KMS-11 (cell line): ENCODE measurements around the gene ASIC3.

ENCODE experiments used
- H2AFZ ChIP-seq: fragments of 200-600 bp; sonication (generic); 2 replicates; pipeline ENCODE4 v1.6.1; 2016; ENCODE audit warnings: antibody characterized with exemption, mixed run types, low read depth
- H3K27ac ChIP-seq: fragments of 200-600 bp; sonication (generic); 2 replicates; pipeline ENCODE4 v1.6.1; 2016; ENCODE audit warnings: mild to moderate bottlenecking, mixed run types
- H3K27me3 ChIP-seq: fragments of 200-600 bp; sonication (generic); 2 replicates; pipeline ENCODE4 v1.6.1; 2017; ENCODE audit warnings: mild to moderate bottlenecking, low read depth, mixed run types, moderate library complexity; ENCODE audit not compliant: insufficient read depth
- H3K36me3 ChIP-seq: fragments of 200-600 bp; sonication (generic); 2 replicates; pipeline ENCODE4 v1.6.1; 2017; ENCODE audit warnings: mild to moderate bottlenecking, mixed run types; ENCODE audit not compliant: insufficient read depth
- H3K4me1 ChIP-seq: fragments of 200-600 bp; sonication (generic); 2 replicates; pipeline ENCODE4 v1.6.1; 2016; ENCODE audit warnings: mild to moderate bottlenecking, low read depth, mixed run types; ENCODE audit not compliant: poor library complexity, severe bottlenecking
- H3K4me2 ChIP-seq: fragments of 200-600 bp; sonication (generic); 2 replicates; pipeline ENCODE4 v1.7.0; 2016; ENCODE audit warnings: mild to moderate bottlenecking, mixed run types
- H3K4me3 ChIP-seq: fragments of 200-600 bp; sonication (generic); IDR thresholded peaks from 2 replicates; pipeline ENCODE4 v1.6.1; 2017; ENCODE audit warnings: low read depth, low read length, mixed read lengths; ENCODE audit not compliant: insufficient read depth
- H3K79me2 ChIP-seq: fragments of 200-600 bp; sonication (generic); 2 replicates; pipeline ENCODE4 v1.6.1; 2016; ENCODE audit warnings: low read depth, mixed run types; ENCODE audit not compliant: insufficient read depth
- H3K9ac ChIP-seq: fragments of 200-600 bp; sonication (generic); 2 replicates; pipeline ENCODE4 v1.6.1; 2016; ENCODE audit warnings: mild to moderate bottlenecking, mixed run types
- H4K20me1 ChIP-seq: fragments of 200-600 bp; sonication (generic); 2 replicates; pipeline ENCODE4 v1.6.1; 2016; ENCODE audit warnings: mild to moderate bottlenecking, mixed run types; ENCODE audit not compliant: insufficient read depth
- CTCF ChIP-seq: fragments of 200-600 bp; sonication (generic); conservative IDR thresholded peaks from 2 replicates; pipeline ENCODE4 v1.6.1; 2017; ENCODE audit warnings: low read depth, mild to moderate bottlenecking, antibody characterized with exemption, low read length, moderate library complexity, mixed read lengths

Gene ASIC3

GRCh38 chr7:151017953-151018420, 30.3 kb upstream of the ASIC3 start:
- peak; percentile 95 for TF ChIP-seq CTCF
- Histone ChIP-seq H3K4me1 (peaks cover 18% of the 10 kb centered on the region), H3K27me3 (peaks cover 30% of the 10 kb centered on the region), H2AFZ (peak overlapping the region; percentile 76), H3K79me2 (no peaks in the 10 kb centered on the region), H3K9ac (peak overlapping the region; percentile 33; the same call in 1 of the 2 replicates), H3K4me3 (no peak overlapping the region), H3K27ac (no peak overlapping the region), H4K20me1 (no peaks in the 10 kb centered on the region), H3K36me3 (no peaks in the 10 kb centered on the region), H3K4me2 (peak overlapping the region; percentile 66)

DNA sequence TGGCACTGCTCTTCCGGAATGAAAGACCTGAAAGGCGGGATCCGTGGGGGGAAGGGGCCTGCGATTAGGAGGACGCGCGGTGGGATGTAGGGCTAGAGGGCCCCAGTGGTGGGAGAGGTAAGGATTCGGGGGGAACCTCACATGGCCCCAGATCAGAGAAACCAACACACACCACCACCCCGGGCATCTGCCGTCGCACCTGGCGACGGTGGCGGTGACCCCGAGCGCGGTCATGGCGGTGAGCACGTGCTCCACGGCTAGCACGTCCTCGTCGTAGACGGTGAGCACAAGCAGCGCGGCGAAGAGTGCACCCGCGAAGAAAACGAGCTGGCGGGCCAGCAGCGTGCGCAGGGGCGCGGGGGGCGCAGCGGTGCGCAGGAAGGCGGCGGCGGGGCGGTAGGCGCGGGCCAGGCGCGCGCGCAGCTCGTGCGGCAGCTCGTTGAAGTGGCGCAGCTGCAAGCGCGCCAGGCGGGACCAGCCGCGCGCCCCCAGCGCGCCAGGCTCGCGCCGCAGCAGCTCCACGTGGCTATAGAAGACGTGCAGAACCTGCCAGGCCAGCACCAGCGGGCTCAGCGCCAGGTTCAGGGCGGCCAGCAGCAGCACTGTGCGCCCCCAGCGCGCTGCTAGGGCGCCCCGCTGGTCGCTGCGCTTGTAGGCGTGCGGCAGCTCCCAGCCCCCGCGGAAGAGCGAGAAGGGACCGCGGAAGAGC, 29.8 kb upstream of the ASIC3 start:
- peaks cover 12% of the 10 kb centered on the region for H3K4me1 ChIP-seq
- peak overlapping the region; percentile 76 for H2AFZ ChIP-seq
- H3K4me2 ChIP-seq = peak overlapping the region; percentile 66
- peak; percentile 30; the same call in 1 of the 2 replicates for TF ChIP-seq CTCF
- H3K36me3 ChIP-seq = no peaks in the 10 kb centered on the region
- no peaks in the 10 kb centered on the region for H3K79me2 ChIP-seq
- H3K9ac ChIP-seq = peak overlapping the region; percentile 33; the same call in 1 of the 2 replicates
- peaks cover 30% of the 10 kb centered on the region for H3K27me3 ChIP-seq
- H3K27ac ChIP-seq = no peak overlapping the region
- H3K4me3 ChIP-seq = no peak overlapping the region
- no peaks in the 10 kb centered on the region for H4K20me1 ChIP-seq

DNA sequence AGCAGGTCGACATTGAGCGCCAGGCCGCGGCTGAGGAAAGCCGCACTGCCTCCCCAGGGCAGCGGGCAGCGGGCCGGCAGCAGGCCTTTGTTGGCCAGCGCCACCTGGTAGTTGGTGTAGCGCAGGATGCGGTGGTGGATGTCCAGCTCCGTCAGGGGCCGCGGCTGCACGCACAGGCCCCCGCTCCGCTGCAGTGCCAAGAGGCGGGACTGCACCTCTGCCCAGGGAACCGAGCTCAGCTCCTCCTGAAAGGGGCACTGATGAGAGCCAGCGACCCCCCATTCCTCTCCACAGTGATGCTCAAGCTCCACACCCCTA, 29.2 kb upstream of the ASIC3 start:
- H3K4me2 ChIP-seq = no peak overlapping the region
- peaks cover 10% of the 10 kb centered on the region for H3K4me1 ChIP-seq
- TF ChIP-seq CTCF = no peak
- H3K36me3 ChIP-seq = no peaks in the 10 kb centered on the region
- no peak overlapping the region for H3K9ac ChIP-seq
- H3K27me3 ChIP-seq = peaks cover 30% of the 10 kb centered on the region
- no peak overlapping the region for H3K4me3 ChIP-seq
- no peak overlapping the region for H3K27ac ChIP-seq
- no peaks in the 10 kb centered on the region for H4K20me1 ChIP-seq
- no peaks in the 10 kb centered on the region for H3K79me2 ChIP-seq
- H2AFZ ChIP-seq = no peak overlapping the region

DNA sequence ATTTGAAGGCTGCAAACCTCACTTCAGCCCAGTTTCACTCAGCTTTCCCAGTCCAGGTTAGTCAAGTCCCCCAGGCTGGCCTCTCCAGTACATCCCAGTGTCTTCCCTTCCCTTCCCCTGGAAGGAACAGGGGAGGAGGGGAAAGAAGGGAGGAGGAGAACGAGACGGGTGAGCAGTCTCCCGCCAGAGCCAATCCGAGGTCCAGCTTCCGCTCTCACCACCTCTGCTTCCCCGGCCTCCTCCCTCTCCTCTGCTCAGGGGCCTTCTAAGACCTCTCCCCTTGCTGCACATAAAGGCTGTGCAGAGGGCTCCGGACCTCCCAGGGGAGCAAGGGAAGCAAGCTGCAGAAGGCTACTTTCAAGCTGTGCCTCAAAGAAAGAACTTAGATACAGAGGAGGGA, 28.1 kb upstream of the ASIC3 start:
- Histone ChIP-seq H3K27ac (no peak overlapping the region), H3K4me3 (no peak overlapping the region), H3K36me3 (no peaks in the 10 kb centered on the region), H3K79me2 (no peaks in the 10 kb centered on the region), H4K20me1 (no peaks in the 10 kb centered on the region), H3K9ac (no peak overlapping the region), H3K4me1 (peaks cover 4% of the 10 kb centered on the region), H2AFZ (no peak overlapping the region), H3K4me2 (no peak overlapping the region), H3K27me3 (peaks cover 38% of the 10 kb centered on the region)
- TF ChIP-seq CTCF = no peak
